Caki2 (cell line): ENCODE measurements around the gene SEC14L6. TPM values are rescaled to one million over a fixed set of nuclear protein-coding genes. Genes with fewer than 3 reads are reported as not detected.

Experiments
- DNase-seq: peaks from one replicate; pipeline ENCODE4 v3.0.0-alpha.2; 2015; ENCODE audit warnings: low read depth
- in situ Hi-C: cut with HindIII; loops from 2 replicates; pipeline ENCODE4 v1.10.0; 2016; ENCODE audit warnings: low sequenced_read_pairs, low pct_unique_long_range_greater_than_20kb, mixed read lengths
- total RNA-seq: library from RNA; depleted of rRNA; stranded (reverse); fragments of >200 nt; shearing (Covaris generic); gene quantifications from 2 replicates; pipeline ENCODE4 v1.2.3, GENCODE V29; 2014; ENCODE audit warnings: low replicate concordance

The SEC14L6 gene
- total RNA-seq, 1 experiment from 2014 or later: 28.2 TPM

DNA sequence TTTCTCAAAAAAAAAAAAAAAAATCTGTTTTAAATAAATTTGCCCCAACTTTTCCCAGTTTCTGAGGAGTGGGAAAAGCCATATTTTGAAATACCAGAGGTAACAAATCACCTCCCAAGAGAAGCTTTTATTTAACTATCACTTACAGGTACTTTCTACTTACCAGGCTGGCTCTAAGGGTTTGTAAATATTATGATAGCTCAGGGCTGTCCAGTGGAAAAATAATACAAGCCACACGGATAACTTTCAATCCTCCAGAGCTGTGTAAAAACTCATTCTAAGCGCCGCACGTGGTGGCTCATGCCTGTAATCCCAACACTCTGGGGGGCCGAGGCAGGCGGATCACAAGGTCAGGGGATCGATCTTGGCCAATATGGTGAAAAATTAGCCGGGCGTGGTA lies 35.4 kb downstream of the SEC14L6 start:
- DNase-seq: no peak
- in situ Hi-C loops: no loop called here

DNA sequence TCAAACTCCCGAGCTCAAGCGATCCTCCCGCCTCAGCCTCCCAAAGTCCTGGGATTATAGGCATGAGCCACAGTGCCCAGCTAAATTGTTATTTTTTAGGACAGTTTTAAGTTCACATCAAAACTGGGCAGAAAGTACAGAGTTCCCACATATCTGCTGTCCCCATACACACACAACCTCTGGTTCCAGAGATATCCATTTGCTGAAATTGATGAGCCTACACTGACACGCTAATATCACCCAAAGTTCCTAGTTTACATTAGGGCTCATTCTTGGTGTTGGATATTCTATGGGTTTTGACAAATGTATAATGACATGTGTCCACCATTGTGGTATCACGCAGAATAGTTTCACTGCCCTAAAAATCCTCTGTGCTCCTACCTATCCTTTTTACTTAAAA lies 38.3 kb downstream of the SEC14L6 start:
- in situ Hi-C loops: no loop called here
- DNase-seq: no peak

DNA sequence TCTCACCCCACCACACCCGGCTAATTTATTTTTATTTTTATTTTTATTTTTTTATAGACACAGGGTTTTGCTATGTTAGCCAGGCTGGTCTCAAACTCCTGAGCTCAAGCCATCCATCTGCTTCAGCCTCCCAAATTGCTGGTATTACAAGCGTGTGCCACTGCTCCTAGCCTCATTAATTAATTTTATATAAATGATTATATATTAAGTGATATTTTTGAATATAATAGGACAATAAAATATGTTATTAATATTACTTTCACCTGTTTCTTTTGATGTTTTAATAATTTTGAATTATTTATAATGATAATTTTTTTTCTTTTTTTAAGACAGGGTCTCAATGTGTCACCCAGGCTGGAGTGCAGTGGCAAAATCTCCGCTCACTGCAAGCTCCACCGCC lies 38.9 kb downstream of the SEC14L6 start:
- in situ Hi-C loops: no loop called here
- DNase-seq: no peak

DNA sequence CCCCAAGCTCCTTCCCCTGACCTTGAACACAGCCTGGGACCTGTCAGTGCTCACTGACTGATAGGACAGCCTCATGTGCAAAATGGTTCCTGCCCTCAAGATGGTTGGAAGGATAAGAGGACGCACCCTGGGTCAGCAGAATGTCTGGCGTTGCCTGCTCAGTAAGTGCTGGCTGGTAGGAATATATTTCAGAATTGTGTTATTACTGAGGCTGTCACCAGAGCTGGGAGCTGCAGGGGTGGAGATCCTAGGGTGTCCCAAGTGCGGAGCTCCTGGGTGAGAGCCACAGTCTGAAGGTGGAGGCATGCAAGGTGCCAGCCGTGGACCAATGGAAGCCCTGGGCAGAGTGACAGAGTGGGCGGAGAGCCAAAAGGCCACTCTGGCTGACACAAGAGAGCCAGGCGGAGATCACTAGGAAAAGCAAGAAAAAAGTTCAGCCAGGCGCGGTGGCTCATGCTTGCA lies 40.0 kb downstream of the SEC14L6 start:
- no peak for DNase-seq
- in situ Hi-C loops: no loop called here

DNA sequence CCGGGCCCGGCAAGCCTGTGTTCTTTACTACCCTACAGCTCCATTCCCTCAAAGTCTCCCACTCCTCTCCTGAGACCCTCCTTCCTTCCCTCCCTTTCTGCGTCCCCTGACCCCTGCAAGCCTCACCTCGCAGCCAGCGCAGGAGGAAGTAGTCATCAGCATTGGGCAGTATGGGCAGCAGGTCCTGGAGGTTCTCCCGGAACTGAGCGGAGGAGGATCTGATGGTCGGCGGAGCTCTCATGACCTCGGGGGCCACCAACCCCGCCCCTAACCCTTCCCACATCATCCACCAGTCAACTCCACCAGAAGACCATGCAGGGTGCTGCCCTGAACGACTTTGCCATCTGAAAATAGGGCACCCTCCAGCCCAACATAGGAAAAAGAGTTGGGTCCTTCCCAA lies 43.0 kb downstream of the SEC14L6 start:
- in situ Hi-C loops: no loop called here
- no peak for DNase-seq

DNA sequence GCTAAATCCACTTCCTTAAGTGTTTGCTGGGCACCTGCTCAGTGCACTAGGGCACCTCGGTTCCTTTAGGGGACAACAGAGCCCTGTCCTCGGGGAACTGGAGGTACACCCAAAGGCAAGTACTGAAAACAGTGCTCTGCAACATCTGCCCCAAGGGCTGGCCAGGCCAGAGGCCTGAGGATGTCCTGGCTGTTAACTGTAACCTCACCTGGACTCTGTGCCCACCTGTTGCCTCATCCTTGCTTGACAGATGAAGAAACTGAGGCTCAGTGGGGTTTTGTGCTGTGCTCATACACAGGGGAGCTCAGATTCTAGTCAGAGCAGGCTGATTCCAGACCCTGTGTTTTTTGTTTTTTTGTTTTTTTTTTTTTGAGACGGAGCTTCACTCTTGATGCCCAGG lies 43.6 kb downstream of the SEC14L6 start:
- no peak for DNase-seq
- in situ Hi-C loops: no loop called here

DNA sequence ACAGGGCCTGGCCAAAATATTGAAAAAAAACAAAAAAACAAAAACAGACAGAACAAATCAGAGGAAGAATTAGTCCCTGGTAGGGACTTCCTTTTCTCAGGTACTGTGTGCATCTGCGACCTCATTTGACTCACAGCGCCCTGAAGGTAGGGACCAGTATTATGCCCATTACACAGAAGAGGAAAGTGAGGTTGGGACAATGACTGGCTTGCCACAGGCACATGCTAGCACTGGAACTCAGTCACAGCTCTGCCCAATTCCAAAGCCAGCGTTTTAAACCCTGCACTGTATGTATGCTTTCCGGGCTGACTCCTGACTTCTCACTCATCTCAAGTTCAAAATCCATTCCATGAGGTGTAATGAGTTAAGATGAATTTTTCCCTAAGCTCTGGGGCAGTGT lies 44.4 kb downstream of the SEC14L6 start:
- no peak for DNase-seq
- in situ Hi-C loops: no loop called here

DNA sequence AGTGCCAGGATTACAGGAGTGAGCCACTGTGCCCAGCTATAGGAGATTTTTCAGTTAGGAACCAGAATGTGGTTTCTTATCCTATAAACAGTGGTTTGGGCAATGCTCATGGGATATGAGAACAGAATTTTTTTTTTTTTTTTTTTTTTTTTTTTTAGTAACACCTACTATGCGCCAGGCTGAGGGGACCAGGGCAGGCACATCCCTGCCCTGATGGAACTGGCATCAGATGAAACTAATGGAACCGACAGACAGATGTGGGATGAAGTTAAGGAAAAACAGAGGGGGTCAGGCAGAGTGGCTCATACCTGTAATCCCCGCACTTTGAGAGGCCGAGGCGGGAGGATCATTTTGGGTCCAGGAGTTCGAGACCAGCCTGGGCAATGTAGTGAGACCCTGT lies 45.9 kb downstream of the SEC14L6 start:
- DNase-seq: no peak
- in situ Hi-C loops: no loop called here

DNA sequence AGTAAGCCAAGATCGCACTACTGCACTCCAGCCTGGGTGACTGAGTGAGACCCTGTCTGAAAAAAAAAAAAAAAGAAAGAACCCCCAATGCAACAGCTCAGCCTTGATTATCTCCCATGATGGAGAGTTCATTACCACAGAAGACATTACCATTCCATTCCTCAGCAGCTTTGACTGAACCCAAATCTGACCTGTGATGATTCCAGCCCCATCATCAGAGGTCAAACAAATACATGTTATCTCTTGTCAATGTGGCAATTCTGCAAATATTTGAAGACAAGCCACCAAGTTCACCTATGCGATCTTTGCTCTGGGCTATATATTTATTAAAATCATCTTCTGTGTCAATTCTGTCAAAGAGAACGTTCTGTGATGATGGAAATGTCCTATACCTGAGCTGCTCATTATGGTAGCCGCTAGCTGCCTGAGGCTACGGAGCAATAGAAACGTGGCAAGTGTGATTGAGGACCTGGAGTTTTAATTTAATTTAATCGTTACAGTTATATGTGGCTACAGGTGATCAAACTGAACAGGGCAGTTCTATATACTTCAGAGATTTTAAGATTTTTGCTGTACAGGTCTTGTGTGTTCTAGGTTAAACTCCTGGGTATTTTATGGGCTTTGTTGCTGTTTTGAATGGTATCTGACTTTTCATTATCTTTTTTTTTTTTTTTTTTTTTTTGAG lies 48.9 kb downstream of the SEC14L6 start:
- in situ Hi-C loops: no loop called here
- DNase-seq: no peak

DNA sequence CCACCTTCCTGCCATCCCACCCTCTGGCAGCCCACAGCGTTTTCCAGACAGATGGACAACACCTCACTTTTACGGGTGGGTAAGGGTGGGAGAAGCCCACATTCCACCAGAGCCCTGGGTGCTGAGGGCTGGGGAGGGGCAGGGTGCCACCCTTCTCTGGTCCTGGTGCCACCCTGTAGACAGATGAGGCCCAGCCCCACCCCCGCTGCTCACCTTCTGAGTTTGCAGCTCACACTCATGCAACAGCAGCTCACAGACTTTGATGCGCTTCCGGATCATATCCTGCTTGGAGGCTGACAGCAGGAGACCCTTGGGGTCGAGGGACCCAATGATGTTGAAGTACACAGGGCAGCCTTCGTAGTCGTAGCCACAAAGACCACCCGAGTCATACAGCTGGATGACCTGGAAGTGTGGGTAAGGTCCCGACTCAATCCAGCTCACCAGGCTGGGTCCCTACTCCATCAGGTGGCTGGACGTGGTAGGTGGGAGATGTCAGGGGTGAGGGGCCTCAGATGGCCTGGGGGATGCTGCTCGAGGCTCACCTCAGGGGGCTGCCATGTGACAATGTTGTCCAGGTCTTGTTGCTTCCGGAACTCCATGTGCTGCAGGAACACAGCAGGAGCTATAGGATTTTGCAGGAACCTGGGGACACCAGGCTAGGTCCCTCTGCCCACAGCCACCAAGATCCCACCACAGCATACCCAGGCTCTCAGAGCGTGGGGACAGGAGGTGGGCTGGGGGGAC lies 51.3 kb downstream of the SEC14L6 start:
- no peak for DNase-seq
- in situ Hi-C loops: no loop called here

DNA sequence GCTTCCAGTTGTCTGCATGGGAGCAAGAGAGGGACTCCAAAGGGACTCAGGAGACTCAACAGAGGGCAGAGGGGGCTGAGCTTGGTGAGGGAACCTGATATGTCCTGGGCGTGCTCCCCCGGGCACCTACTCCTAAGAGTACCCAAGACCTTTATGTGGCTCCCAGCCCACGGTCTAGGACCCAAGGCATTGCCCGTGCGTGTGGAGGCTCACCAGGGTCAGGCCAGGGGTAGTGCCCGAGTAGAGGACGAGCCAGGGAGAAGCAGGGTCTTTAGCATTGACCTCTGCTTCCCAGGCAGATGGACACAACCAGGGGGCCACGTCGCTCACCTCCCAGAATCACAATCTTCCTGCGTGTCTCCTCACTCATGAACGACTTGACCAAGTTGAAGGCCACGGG lies 54.4 kb downstream of the SEC14L6 start:
- no peak for DNase-seq
- in situ Hi-C loops: no loop called here

DNA sequence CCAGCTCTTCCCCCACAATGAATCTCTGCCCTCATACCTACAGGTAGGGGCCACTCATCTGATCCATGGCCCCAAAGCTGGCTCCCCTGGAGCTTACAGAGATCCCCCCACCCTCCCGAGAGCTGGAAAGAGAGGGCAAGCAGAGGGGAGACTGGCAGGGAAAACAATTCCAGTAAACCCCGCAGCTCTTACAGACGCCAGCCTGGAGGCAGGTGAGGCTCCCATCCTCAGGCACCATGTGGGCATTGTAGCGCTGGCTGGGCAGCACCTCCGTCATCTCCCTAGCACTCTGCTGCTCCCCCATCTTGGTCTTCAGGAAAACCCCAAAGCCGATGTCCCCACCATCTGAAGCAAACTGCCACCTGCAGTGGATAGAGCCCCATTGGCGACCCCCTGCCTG lies 55.2 kb downstream of the SEC14L6 start:
- in situ Hi-C loops: no loop called here
- no peak for DNase-seq

DNA sequence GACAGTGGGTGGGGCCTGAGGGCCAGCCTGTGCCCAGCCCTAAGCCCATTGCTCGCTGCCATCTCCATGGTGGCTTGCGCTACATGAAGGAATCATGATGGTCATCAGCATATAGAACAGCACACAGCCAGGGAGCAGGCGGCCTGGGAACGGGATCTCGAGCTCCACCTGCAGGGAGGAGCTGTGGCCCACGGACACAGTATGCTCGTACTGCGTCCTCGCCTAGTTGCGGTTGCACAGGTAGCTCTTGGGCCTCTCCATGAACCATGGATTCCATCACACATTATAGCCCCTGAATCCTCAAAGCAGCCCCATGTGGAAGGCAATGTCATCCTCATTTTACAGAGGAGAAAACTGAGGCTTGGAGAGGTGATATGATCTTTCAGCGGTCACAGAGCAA lies 56.1 kb downstream of the SEC14L6 start:
- DNase-seq: no peak
- in situ Hi-C loops: no loop called here

DNA sequence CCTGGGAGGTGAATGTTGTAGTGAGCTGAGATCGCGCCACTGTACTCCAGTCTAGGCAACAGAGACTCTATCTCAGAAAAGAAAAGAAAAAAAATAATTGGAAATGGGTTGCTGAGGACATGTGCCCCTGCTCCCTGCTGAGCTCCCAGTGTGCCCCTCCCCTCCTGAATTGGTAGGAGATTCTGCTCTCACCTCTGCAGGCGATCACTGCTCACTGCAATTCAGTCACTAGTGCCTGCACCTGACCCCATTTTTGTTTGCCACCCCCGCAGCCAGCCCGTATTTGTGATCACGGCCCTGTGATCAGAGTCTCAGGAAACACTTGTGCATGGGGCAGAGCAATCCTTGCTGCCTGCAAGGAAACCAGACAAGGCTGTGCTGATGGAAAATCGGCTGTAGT lies 58.4 kb downstream of the SEC14L6 start:
- no peak for DNase-seq
- in situ Hi-C loops: no loop called here

DNA sequence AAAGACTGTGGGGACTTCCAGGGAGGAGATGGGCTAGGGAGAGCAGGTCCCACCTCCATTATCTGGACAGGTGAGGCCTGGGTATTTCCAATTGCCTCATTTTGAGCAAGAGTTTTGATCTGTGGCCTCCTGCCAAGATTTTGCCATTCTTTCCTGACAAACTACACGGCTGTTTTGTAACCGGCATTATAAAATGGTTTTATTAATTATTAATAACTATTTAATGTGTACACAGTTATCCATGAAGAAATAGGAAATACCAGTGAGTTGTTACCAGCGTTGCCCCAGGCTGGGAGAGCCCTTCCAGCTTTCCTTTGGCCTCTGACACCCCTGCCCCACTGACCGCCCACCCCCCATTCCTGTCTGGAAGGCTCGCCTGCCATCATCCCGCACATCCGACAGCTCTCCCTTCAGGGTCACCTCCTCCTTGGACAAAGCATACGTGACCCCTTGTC lies 59.9 kb downstream of the SEC14L6 start:
- in situ Hi-C loops: no loop called here
- DNase-seq: no peak

DNA sequence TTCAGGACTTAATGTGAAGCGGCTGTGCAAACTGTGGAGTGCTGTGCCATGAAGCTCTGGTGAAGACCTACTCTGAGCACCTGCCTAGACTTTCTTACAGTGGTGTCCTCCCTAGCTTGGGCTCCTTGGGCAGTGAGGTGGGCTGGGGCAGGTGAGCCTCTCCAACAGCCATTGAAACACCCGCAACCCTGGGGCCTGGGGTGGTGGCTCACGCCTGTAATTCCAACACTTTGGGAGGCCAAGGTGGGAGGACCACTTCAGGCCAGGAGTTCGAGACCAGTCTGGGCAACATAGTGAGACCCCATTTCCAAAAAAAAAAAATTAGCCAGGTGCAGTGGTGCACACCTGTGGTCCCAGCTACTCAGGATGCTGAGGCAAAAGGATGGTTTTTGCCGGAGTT lies 60.4 kb downstream of the SEC14L6 start:
- in situ Hi-C loops: no loop called here

DNA sequence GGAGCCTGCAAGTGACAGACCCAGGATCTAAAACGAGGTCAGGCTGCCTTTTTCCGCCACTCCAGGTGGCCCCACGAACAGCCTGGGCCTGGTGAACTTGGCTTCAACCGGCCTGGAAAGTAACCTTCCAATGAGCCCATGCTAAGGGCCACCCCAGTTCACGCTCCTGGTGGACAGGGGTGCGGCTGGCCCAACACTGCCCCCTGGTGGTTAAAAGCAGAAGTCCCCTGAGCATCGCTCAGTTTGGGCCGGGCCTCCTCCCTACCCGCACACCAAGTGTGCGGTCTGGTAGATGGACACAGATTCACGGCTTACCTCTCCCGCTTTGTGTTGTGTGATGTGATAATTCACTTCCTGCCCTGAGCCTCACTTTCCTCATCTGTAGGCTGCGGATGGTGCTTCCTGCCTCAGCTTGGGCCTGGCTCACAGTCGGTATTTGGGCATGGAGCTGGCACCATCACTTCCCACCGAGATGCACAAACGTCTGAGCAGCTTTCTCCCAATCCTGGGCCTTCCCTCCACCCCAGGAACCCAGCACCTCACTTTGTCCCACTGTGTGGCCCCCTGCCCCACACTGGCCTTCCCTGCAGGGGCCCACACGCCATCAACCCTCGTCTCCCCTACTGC lies 61.1 kb downstream of the SEC14L6 start:
- DNase-seq: peak; percentile 48
- in situ Hi-C loops: no loop called here

More for the DNA sequence above, 60.4 kb downstream of the SEC14L6 start:
- no peak for DNase-seq

DNA sequence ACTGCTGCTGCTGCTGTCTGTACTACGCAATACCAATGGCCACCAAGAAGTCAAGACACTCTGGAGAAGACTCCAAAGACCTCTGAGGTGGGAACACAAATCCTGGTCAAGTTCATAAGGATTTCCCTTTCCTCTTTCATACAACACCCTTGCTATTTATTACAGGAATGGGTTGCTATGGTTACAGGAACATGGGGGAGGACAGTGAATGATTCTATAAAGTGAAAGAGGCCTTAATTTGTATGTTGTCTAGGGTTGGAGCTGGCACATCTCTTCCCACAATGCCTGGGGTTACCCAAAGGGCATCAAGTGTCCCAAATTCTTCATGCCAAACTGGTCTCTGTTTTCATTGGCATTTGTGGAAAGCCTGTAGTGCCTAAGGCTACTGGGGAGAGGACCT lies 63.4 kb downstream of the SEC14L6 start:
- in situ Hi-C loops: no loop called here
- no peak for DNase-seq

DNA sequence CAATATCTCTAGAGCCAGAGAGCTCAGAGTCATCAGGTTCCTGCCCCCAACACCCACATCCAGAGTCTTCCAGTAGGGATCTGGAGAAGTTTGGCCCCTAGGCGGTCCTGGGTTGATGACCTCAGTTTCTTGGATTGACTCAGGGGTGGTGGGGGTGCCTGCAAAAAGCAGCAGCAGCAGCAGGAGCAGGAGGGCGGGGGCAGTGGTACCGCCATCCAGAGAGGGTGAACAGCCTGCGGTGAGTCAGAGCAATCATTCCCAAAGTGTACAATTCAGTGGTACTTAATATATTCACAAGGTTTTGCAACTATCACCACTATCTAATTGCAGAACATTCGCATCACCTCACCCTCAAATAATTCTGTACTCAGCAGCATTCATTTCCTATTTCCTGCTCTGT lies 64.8 kb downstream of the SEC14L6 start:
- in situ Hi-C loops: no loop called here
- DNase-seq: no peak
